ENCODE results near the gene AKAP6.

Gene AKAP6

GRCh38 chr14:32430326-32430725, 101.2 kb downstream of the AKAP6 start:
- Histone ChIP-seq H3K4me3 (ENCODE audit: low read depth in 1 of 2, low read length in 2 of 2) (peak overlapping the region in 1 of 2 donors; percentile 56), H3K27me3 (ENCODE audit: low read depth, low read length) (no peaks in the 10 kb centered on the region), H3K9me3 (ENCODE audit: control insufficient read depth in 1 of 2, low read length in 2 of 2) (no peaks in the 10 kb centered on the region), H3K4me1 (ENCODE audit: control insufficient read depth in 1 of 2, insufficient read depth in 2 of 2, low read length in 2 of 2) (peaks cover 4 to 12% of the 10 kb centered on the region in 2 donors), H3K36me3 (ENCODE audit: control insufficient read depth in 1 of 2, insufficient read depth in 2 of 2, low read length in 2 of 2) (no peaks in the 10 kb centered on the region), H3K27ac (ENCODE audit: low read length) (no peak overlapping the region)

GRCh38 chr14:32432813-32433538, 103.9 kb downstream of the AKAP6 start:
- peak overlapping the region; percentile 31 to 36 for H3K4me3 ChIP-seq (ENCODE audit: low read depth in 1 of 2, low read length in 2 of 2)
- H3K27ac ChIP-seq (ENCODE audit: low read length), result peak overlapping the region; percentile 64

GRCh38 chr14:32434180-32434579, 105.1 kb downstream of the AKAP6 start:
- Histone ChIP-seq H3K4me3 (ENCODE audit: low read depth in 1 of 2, low read length in 2 of 2) (peak overlapping the region; percentile 12 to 36), H3K27ac (ENCODE audit: low read length) (peak overlapping the region; percentile 56), H3K36me3 (ENCODE audit: control insufficient read depth in 1 of 2, insufficient read depth in 2 of 2, low read length in 2 of 2) (no peaks in the 10 kb centered on the region), H3K9me3 (ENCODE audit: control insufficient read depth in 1 of 2, low read length in 2 of 2) (no peaks in the 10 kb centered on the region), H3K27me3 (ENCODE audit: low read depth, low read length) (no peaks in the 10 kb centered on the region), H3K4me1 (ENCODE audit: control insufficient read depth in 1 of 2, insufficient read depth in 2 of 2, low read length in 2 of 2) (peaks cover 4 to 6% of the 10 kb centered on the region in 2 donors)

More at GRCh38 chr14:32432813-32433538, 103.9 kb downstream of the AKAP6 start:
- H3K4me1 ChIP-seq (ENCODE audit: control insufficient read depth in 1 of 2, insufficient read depth in 2 of 2, low read length in 2 of 2), result peaks cover 4 to 6% of the 10 kb centered on the region in 2 donors
- H3K9me3 ChIP-seq (ENCODE audit: control insufficient read depth in 1 of 2, low read length in 2 of 2), result no peaks in the 10 kb centered on the region
- H3K36me3 ChIP-seq (ENCODE audit: control insufficient read depth in 1 of 2, insufficient read depth in 2 of 2, low read length in 2 of 2), result no peaks in the 10 kb centered on the region
- no peaks in the 10 kb centered on the region for H3K27me3 ChIP-seq (ENCODE audit: low read depth, low read length)

- Histone ChIP-seq H3K36me3 (ENCODE audit: control insufficient read depth in 1 of 2, insufficient read depth in 2 of 2, low read length in 2 of 2) (no peaks in the 10 kb centered on the region), H3K9me3 (ENCODE audit: control insufficient read depth in 1 of 2, low read length in 2 of 2) (no peaks in the 10 kb centered on the region), H3K4me3 (ENCODE audit: low read depth in 1 of 2, low read length in 2 of 2) (peak overlapping the region; percentile 12 to 36), H3K4me1 (ENCODE audit: control insufficient read depth in 1 of 2, insufficient read depth in 2 of 2, low read length in 2 of 2) (peaks cover 4 to 6% of the 10 kb centered on the region in 2 donors), H3K27me3 (ENCODE audit: low read depth, low read length) (no peaks in the 10 kb centered on the region), H3K27ac (ENCODE audit: low read length) (peak overlapping the region; percentile 56)
These were observed 105.8 kb downstream of the AKAP6 start for GRCh38 chr14:32434880-32435279.

GRCh38 chr14:32435411-32435810, 106.3 kb downstream of the AKAP6 start:
- Histone ChIP-seq H3K4me3 (ENCODE audit: low read depth in 1 of 2, low read length in 2 of 2) (no peak overlapping the region), H3K36me3 (ENCODE audit: control insufficient read depth in 1 of 2, insufficient read depth in 2 of 2, low read length in 2 of 2) (no peaks in the 10 kb centered on the region), H3K27me3 (ENCODE audit: low read depth, low read length) (no peaks in the 10 kb centered on the region), H3K9me3 (ENCODE audit: control insufficient read depth in 1 of 2, low read length in 2 of 2) (no peaks in the 10 kb centered on the region), H3K4me1 (ENCODE audit: control insufficient read depth in 1 of 2, insufficient read depth in 2 of 2, low read length in 2 of 2) (peaks cover 4 to 6% of the 10 kb centered on the region in 2 donors), H3K27ac (ENCODE audit: low read length) (peak overlapping the region; percentile 14)

- Histone ChIP-seq H3K9me3 (ENCODE audit: control insufficient read depth in 1 of 2, low read length in 2 of 2) (no peaks in the 10 kb centered on the region), H3K4me3 (ENCODE audit: low read depth in 1 of 2, low read length in 2 of 2) (no peak overlapping the region), H3K36me3 (ENCODE audit: control insufficient read depth in 1 of 2, insufficient read depth in 2 of 2, low read length in 2 of 2) (no peaks in the 10 kb centered on the region), H3K4me1 (ENCODE audit: control insufficient read depth in 1 of 2, insufficient read depth in 2 of 2, low read length in 2 of 2) (peaks cover 4 to 6% of the 10 kb centered on the region in 2 donors), H3K27me3 (ENCODE audit: low read depth, low read length) (no peaks in the 10 kb centered on the region), H3K27ac (ENCODE audit: low read length) (no peak overlapping the region)
These were observed 107.9 kb downstream of the AKAP6 start for GRCh38 chr14:32436993-32437392.

GRCh38 chr14:32438517-32438916, 109.4 kb downstream of the AKAP6 start:
- no peaks in the 10 kb centered on the region for H3K36me3 ChIP-seq (ENCODE audit: control insufficient read depth in 1 of 2, insufficient read depth in 2 of 2, low read length in 2 of 2)
- no peaks in the 10 kb centered on the region for H3K27me3 ChIP-seq (ENCODE audit: low read depth, low read length)
- peak overlapping the region; percentile 46 for H3K27ac ChIP-seq (ENCODE audit: low read length)
- peaks cover 0 to 6% of the 10 kb centered on the region in 2 donors for H3K4me1 ChIP-seq (ENCODE audit: control insufficient read depth in 1 of 2, insufficient read depth in 2 of 2, low read length in 2 of 2)
- no peak overlapping the region for H3K4me3 ChIP-seq (ENCODE audit: low read depth in 1 of 2, low read length in 2 of 2)
- no peaks in the 10 kb centered on the region for H3K9me3 ChIP-seq (ENCODE audit: control insufficient read depth in 1 of 2, low read length in 2 of 2)

GRCh38 chr14:32443890-32444661, 115.0 kb downstream of the AKAP6 start:
- H3K4me1 ChIP-seq (ENCODE audit: control insufficient read depth in 1 of 2, insufficient read depth in 2 of 2, low read length in 2 of 2), result peaks cover 0 to 14% of the 10 kb centered on the region in 2 donors

GRCh38 chr14:32447371-32447770, 118.3 kb downstream of the AKAP6 start:
- H3K4me3 ChIP-seq (ENCODE audit: low read depth in 1 of 2, low read length in 2 of 2), result no peak overlapping the region
- no peaks in the 10 kb centered on the region for H3K9me3 ChIP-seq (ENCODE audit: control insufficient read depth in 1 of 2, low read length in 2 of 2)
- H3K36me3 ChIP-seq (ENCODE audit: control insufficient read depth in 1 of 2, insufficient read depth in 2 of 2, low read length in 2 of 2), result no peaks in the 10 kb centered on the region
- no peak overlapping the region for H3K27ac ChIP-seq (ENCODE audit: low read length)
- H3K27me3 ChIP-seq (ENCODE audit: low read depth, low read length), result no peaks in the 10 kb centered on the region
- H3K4me1 ChIP-seq (ENCODE audit: control insufficient read depth in 1 of 2, insufficient read depth in 2 of 2, low read length in 2 of 2), result peaks cover 0 to 21% of the 10 kb centered on the region in 2 donors

More at GRCh38 chr14:32443890-32444661, 115.0 kb downstream of the AKAP6 start:
- no peaks in the 10 kb centered on the region for H3K36me3 ChIP-seq (ENCODE audit: control insufficient read depth in 1 of 2, insufficient read depth in 2 of 2, low read length in 2 of 2)
- H3K27me3 ChIP-seq (ENCODE audit: low read depth, low read length), result no peaks in the 10 kb centered on the region
- no peak overlapping the region for H3K27ac ChIP-seq (ENCODE audit: low read length)
- no peak overlapping the region for H3K4me3 ChIP-seq (ENCODE audit: low read depth in 1 of 2, low read length in 2 of 2)
- no peaks in the 10 kb centered on the region for H3K9me3 ChIP-seq (ENCODE audit: control insufficient read depth in 1 of 2, low read length in 2 of 2)

GRCh38 chr14:32449648-32450047, 120.5 kb downstream of the AKAP6 start:
- Histone ChIP-seq H3K36me3 (ENCODE audit: control insufficient read depth in 1 of 2, insufficient read depth in 2 of 2, low read length in 2 of 2) (no peaks in the 10 kb centered on the region), H3K9me3 (ENCODE audit: control insufficient read depth in 1 of 2, low read length in 2 of 2) (no peaks in the 10 kb centered on the region), H3K27ac (ENCODE audit: low read length) (no peak overlapping the region), H3K27me3 (ENCODE audit: low read depth, low read length) (no peaks in the 10 kb centered on the region), H3K4me1 (ENCODE audit: control insufficient read depth in 1 of 2, insufficient read depth in 2 of 2, low read length in 2 of 2) (peaks cover 0 to 18% of the 10 kb centered on the region in 2 donors), H3K4me3 (ENCODE audit: low read depth in 1 of 2, low read length in 2 of 2) (no peak overlapping the region)

GRCh38 chr14:32450919-32451675, 122.0 kb downstream of the AKAP6 start:
- Histone ChIP-seq H3K27me3 (ENCODE audit: low read depth, low read length) (no peaks in the 10 kb centered on the region), H3K27ac (ENCODE audit: low read length) (no peak overlapping the region), H3K4me3 (ENCODE audit: low read depth in 1 of 2, low read length in 2 of 2) (no peak overlapping the region)

More at GRCh38 chr14:32450919-32451675, 122.0 kb downstream of the AKAP6 start:
- Histone ChIP-seq H3K4me1 (ENCODE audit: control insufficient read depth in 1 of 2, insufficient read depth in 2 of 2, low read length in 2 of 2) (peaks cover 0 to 14% of the 10 kb centered on the region in 2 donors), H3K36me3 (ENCODE audit: control insufficient read depth in 1 of 2, insufficient read depth in 2 of 2, low read length in 2 of 2) (no peaks in the 10 kb centered on the region), H3K9me3 (ENCODE audit: control insufficient read depth in 1 of 2, low read length in 2 of 2) (no peaks in the 10 kb centered on the region)
